SH-SY5Y (cell line): ENCODE measurements around the gene PPIL6.

Source experiments
- GATA2 ChIP-seq: IDR thresholded peaks from 2 replicates; pipeline ENCODE4 v1.6.1; 2011; ENCODE audit warnings: mild to moderate bottlenecking, low read depth, low read length
- GATA3 ChIP-seq: IDR thresholded peaks from 2 replicates; pipeline ENCODE4 v1.6.1; 2011; ENCODE audit warnings: low read depth, mild to moderate bottlenecking, low read length, moderate library complexity

The PPIL6 gene

DNA sequence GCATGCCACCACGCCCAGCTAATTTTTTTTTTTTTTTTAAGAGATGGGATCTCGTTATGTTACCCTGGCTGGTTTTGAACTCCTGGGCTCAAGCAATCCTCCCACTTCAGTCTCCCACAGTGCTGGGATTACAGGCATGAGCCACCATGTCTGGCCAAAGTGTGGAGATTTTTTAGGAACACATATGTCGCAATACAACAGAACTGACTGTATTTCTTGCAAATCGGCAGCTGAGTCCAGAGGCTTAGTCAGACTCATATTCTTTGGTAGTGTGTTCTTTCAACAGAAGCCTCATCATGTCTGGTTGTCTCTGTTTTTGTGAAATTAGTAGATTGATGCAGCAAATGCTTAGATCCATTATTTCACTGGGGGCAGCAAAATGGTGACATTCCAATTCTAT, 34.2 kb downstream of the PPIL6 start:
- TF ChIP-seq GATA3 = no peak
- no peak for TF ChIP-seq GATA2

- TF ChIP-seq GATA2 (no peak), GATA3 (no peak)
These were observed 43.4 kb downstream of the PPIL6 start for GRCh38 chr6:109397020-109397419.

DNA sequence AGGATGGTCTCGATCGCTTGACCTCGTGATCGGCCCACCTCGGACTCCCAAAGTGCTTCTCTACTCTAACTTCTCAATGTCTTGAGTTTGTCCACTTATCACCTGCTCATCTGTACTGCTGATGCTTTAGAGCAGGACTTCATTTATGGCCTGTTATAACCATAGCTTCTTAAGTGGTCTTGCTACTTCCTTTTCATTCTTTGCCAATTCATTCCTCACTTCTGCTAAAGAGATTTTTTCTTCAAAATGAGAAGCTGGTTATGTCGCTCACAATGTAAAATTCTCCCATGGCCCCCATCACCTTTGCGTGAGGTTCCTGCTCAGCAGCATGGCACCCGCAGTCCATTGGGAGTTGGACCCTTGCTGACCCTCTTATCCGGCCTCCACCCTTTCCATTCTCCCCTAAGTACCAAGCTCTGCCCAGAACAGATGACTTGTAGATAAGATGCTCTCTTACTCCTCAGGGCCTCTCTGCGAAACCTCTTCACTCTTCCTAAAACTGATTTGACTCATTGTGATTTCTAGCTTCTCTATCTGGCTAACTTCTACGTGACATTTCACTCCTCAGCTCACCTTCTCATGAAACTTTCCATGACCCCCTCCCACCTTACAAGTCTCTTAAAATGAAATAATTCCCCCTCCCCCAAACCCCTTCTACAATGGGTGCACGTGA, 44.2 kb downstream of the PPIL6 start:
- TF ChIP-seq GATA3 (no peak), GATA2 (no peak)

GRCh38 chr6:109393886-109394281, 46.5 kb downstream of the PPIL6 start:
- TF ChIP-seq GATA3 = no peak

DNA sequence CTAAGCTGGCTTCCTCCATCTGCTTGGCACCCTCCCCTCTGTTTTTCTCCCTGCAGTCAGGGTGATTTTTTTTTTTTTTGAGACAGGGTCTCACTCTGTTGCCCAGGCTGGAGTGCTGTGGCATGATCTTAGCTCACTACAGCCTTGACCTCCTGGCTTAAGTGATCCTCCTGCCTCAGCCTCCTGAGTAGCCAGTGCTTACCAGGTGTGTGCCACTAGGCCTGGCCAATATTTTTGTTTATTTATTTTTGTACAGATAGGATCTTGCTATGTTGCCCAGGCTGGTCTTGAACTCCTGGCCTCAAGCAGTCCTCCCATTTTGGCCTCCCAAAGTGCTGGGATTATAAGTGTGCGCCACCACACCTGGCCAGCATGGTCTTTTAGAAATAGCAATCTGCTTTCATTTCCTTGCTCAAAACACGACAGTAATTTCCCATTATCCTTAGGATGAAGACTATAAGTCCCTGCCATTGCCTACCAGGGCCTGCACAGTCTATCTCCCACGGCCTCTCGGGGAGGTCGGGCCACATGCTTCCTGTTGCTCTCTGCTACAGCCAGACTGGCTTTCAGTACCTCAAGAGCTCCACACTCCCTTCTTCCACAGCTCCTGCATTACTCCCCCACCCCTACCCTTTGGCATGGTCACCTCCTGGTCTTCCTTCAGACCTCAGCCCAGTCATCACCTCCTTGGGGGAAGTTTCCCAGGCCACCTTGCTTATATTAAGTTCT, 47.1 kb downstream of the PPIL6 start:
- TF ChIP-seq GATA3 = no peak
- TF ChIP-seq GATA2 = no peak

DNA sequence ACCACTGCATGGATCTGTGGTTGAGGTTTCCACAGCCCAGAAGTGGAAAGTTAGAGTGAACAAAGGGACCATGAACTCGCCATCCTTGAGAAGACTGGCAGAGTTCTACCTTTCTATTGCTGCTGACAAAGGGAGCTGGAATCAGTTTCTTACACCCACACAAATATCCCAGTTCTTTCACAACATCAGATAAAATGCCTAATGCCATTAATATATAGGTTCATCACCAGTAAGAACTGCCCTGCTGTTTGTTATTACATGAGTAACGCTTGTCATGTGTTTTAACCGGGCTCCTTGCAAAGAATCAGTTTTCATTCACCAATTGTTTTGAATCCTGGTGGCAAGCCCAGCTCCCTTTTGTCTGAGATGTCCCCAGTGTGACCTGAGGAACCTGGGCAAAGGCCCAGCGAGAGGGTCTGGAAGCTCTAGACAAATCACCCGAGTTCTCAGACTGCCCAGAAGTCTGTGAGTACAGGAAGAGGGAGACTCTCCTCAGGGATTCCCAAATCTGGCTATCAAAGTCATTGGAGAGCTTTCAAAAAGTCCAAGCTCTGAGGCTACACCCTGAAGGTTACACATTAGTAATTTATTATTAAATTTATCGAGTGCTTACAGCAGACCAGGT, 50.7 kb downstream of the PPIL6 start:
- TF ChIP-seq GATA3 (no peak), GATA2 (no peak)

DNA sequence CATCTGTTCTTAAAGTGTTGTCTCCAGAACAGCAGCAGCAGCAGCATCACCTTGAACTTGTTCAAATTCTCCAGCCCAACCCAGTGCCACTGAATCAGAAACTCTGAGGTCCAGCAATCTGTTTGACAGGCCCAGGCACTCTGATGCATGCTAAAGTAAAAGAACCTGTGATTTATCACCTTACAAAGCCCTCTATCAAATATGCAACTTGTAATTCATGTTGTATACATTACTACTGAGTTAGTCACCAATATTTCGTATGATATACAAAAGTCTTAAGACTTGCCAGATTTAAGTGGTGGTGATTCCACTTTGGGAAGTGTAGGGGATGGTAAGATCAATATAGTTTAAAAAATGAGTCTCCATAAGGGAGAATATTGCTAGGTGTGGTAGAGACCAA, 52.2 kb downstream of the PPIL6 start:
- no peak for TF ChIP-seq GATA3
- no peak for TF ChIP-seq GATA2

GRCh38 chr6:109383438-109383940, 56.9 kb downstream of the PPIL6 start:
- TF ChIP-seq GATA3 (no peak), GATA2 (no peak)

DNA sequence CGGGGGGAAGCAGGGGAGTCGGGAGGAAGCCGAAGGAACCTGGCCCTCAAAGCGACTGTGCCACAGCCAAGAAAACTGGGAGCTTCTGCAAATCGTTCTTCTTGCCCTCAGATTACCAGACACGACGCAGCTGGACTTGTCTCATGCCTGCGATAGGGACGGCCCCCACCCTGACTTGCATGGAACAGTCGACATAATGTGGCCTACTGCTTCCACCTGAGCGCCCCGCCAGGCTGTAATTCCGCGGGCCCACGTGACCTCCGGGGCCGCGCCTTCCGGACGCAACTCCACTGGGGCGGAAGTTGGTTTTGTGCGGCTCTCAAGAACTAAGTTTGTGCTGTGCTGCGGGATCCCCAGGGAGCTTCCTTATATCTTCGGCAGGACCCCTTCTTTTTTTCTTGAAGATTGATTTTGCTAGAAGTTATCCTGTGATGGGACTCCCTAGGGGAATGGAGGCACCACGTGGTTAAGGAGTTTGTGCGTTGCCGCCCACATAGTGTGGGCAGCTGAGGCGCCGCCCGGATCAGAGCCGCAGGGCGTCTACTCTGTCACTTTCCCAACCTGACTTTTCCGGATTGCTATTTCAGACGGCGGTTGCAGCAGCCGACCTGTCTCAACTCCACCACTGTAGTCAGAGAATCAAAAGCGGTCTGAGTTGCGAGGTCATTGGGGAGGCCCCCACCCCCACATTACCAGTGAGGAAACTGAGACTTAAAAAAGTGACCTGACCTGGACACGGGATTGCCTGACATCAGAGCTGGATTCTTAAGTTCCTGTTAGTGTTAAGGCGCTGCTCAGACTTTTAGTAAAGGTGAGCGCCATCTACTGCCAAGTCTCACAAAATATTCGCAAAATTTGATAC, 57.6 kb downstream of the PPIL6 start:
- TF ChIP-seq GATA3 (no peak), GATA2 (no peak)

- TF ChIP-seq GATA3 (no peak), GATA2 (no peak)
These were observed 58.5 kb downstream of the PPIL6 start, which contains the start of gene CD164 for GRCh38 chr6:109381747-109382575. TSS of gene CD164 (minus strand) at chr6:109382467. CDS start at chr6:109382378, 89 bp downstream.

DNA sequence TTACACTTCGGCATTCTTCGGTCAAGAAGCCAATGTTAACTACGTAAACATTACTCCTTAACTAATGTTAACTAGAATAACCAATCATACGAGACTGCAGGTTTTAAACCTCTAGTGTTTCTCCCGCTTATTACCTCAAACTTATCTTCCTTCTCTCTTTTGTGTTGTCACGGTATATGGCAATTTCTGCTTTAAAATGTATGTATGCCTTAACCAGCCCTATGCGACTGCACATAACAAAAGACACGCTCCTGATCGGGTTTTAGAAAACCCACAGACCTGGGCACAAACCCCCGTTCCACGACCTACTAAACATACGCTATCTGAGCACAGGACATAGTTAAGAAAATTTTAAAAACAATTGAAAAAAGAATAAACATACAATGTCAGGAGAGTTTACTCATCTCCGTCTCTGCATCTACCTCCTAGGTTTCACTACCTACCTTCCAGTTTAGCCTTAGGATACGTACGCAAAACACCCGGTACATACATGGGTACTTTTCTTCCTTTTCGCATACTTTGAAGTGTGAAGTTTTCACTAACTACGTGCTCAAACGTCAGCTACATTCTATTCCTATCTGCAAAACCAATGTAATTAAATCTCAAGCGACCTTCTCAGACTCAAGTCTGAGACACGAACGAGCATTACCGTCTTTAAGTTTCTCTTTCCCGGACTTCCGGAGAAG, 59.2 kb downstream of the PPIL6 start:
- no peak for TF ChIP-seq GATA2
- no peak for TF ChIP-seq GATA3

DNA sequence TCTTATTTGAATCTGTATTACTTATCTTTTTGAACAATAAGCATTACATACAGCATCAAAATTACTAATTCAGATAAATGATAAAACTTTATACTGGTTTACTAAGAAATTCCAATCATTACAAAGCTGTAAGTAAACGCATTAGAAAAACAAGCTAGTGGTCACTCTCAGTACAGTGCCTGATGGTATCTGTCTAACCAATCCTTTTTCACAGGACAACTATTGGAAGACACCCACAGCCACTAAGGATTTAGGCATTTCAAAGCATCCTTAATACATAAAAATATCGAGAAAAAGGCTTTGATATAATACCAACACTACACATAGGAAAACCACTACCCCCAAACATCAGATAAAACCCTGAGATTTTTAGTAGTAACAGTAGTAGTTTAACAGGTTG, 60.7 kb downstream of the PPIL6 start:
- TF ChIP-seq GATA3 (peak; percentile 20; the same call in 1 of the 2 replicates), GATA2 (no peak)
